Thyroid gland (tissue), 4 donors: Measurements from ENCODE around the gene ZBTB7C. TPM values are rescaled to one million over a fixed set of nuclear protein-coding genes. Genes with fewer than 3 reads are reported as not detected.

Source experiments
- DNase-seq, 2 donors: peaks; one replicate each; pipeline ENCODE4 v3.0.0-alpha.2; 2019
- H3K27ac ChIP-seq, 3 donors: fragments of 200-600 bp; sonication (generic); 1 replicate in 2 of 3; 2 replicates in 1 of 3; pipeline ENCODE4 v1.5.1; 2016 to 2019; ENCODE audit warnings: mild to moderate bottlenecking in 1 of 3, moderate library complexity in 1 of 3
- H3K27me3 ChIP-seq: fragments of 200-600 bp; sonication (generic); one replicate; pipeline ENCODE4 v1.5.1; 2019
- H3K36me3 ChIP-seq, 2 donors: fragments of 200-600 bp; sonication (generic); one replicate each; pipeline ENCODE4 v1.5.1; 2016 to 2019
- H3K4me1 ChIP-seq, 2 donors: fragments of 200-600 bp; sonication (generic); one replicate each; pipeline ENCODE4 v1.5.1; 2017 to 2019
- H3K4me3 ChIP-seq, 3 donors: fragments of 200-600 bp; sonication (generic); replicated peaks in 1 of 3; 1 replicate in 2 of 3; 2 replicates in 1 of 3; pipeline ENCODE4 v1.5.1; 2016; ENCODE audit warnings: mild to moderate bottlenecking in 1 of 3
- H3K9me3 ChIP-seq: fragments of 200-600 bp; sonication (generic); one replicate; pipeline ENCODE4 v1.5.1; 2017
- CTCF ChIP-seq, 6 experiments: fragments of 200-600 bp in 3 of 6; fragments of 450-650 bp in 3 of 6; sonication (generic) in 3 of 6; IDR thresholded peaks; one replicate each; pipeline ENCODE4 v1.5.1; 2016 to 2019; ENCODE audit warnings: antibody characterized with exemption in 6 of 6, mild to moderate bottlenecking in 2 of 6, inconsistent platforms in 1 of 6, moderate library complexity in 1 of 6
- POLR2A ChIP-seq, 2 donors: fragments of 450-650 bp; IDR thresholded peaks; one replicate each; pipeline ENCODE4 v1.6.1; 2017; ENCODE audit warnings: antibody characterized with exemption in 2 of 2, mild to moderate bottlenecking in 2 of 2, moderate library complexity in 1 of 2
- WGBS, 2 donors: methylation state at CpG; one replicate each; pipeline ENCODE4 v1.1.5; 2017; 5-methylcytosine and 5-hydroxymethylcytosine counted together
- intact Hi-C: fragments of 100-400 bp; cut with DNase I; formaldehyde crosslinking; loops from one replicate; pipeline ENCODE4 v1.15.1; 2023
- total RNA-seq, 4 donors: library from RNA; depleted of rRNA; stranded (reverse); fragments of >200 nt; gene quantifications; one replicate each; pipeline ENCODE4 v1.2.3, GENCODE V29; 2016

Gene ZBTB7C
- total RNA-seq, 4 donors from 2014 or later: 41.7 to 66.7 (median 49.5) TPM

GRCh38 chr18:48230467-48231113, 178.6 kb downstream of the ZBTB7C start:
- TF ChIP-seq POLR2A (IDR thresholded peaks at IDR 0.05) (no peak), CTCF (IDR thresholded peaks at IDR 0.05) (peak in 4 of 6 experiments; percentile 49 to 58 (median 52))
- DNase-seq: peak; percentile 63 to 66
- Histone ChIP-seq H3K4me1 (peaks cover 16 to 42% of the 10 kb centered on the region in 2 donors), H3K27ac (no peak overlapping the region), H3K9me3 (no peaks in the 10 kb centered on the region), H3K4me3 (no peak overlapping the region), H3K27me3 (no peaks in the 10 kb centered on the region), H3K36me3 (no peaks in the 10 kb centered on the region)
- intact Hi-C loops: no loop called here
- 77 to 81% methylated on average over 6 to 7 of the region's 7 CpGs for WGBS, 2 donors

GRCh38 chr18:48229552-48229981, 179.6 kb downstream of the ZBTB7C start:
- H3K4me3 ChIP-seq: no peak overlapping the region
- H3K36me3 ChIP-seq: no peaks in the 10 kb centered on the region
- TF ChIP-seq CTCF (IDR thresholded peaks at IDR 0.05) (no peak), POLR2A (IDR thresholded peaks at IDR 0.05) (no peak)
- peaks cover 16 to 42% of the 10 kb centered on the region in 2 donors for H3K4me1 ChIP-seq
- no peaks in the 10 kb centered on the region for H3K9me3 ChIP-seq
- 56% methylated on average over 8 of the region's 8 CpGs for WGBS, 2 donors
- H3K27ac ChIP-seq: peak overlapping the region in 1 of 3 donors; percentile 10
- intact Hi-C loops: loop anchor here (10.0 kb wide), 1 partner anchor 195 kb away; no protein-coding TSS in a partner anchor
- DNase-seq: no peak
- no peaks in the 10 kb centered on the region for H3K27me3 ChIP-seq

GRCh38 chr18:48228841-48229240, 180.3 kb downstream of the ZBTB7C start:
- Histone ChIP-seq H3K9me3 (no peaks in the 10 kb centered on the region), H3K27me3 (no peaks in the 10 kb centered on the region), H3K4me3 (no peak overlapping the region), H3K27ac (no peak overlapping the region), H3K4me1 (peaks cover 15 to 41% of the 10 kb centered on the region in 2 donors), H3K36me3 (no peaks in the 10 kb centered on the region)
- DNase-seq: no peak
- WGBS, 2 donors: 75 to 83% methylated on average over 10 of the region's 10 CpGs
- TF ChIP-seq POLR2A (IDR thresholded peaks at IDR 0.05): no peak
- no peak for TF ChIP-seq CTCF (IDR thresholded peaks at IDR 0.05)
- intact Hi-C loops: loop anchor here (10.0 kb wide), 1 partner anchor 194 kb away; no protein-coding TSS in a partner anchor

- H3K4me1 ChIP-seq: peaks cover 11 to 36% of the 10 kb centered on the region in 2 donors
- intact Hi-C loops: loop anchor here (10.0 kb wide), 1 partner anchor 194 kb away; no protein-coding TSS in a partner anchor
- no peaks in the 10 kb centered on the region for H3K9me3 ChIP-seq
- no peaks in the 10 kb centered on the region for H3K27me3 ChIP-seq
- H3K27ac ChIP-seq: no peak overlapping the region
- H3K36me3 ChIP-seq: no peaks in the 10 kb centered on the region
- H3K4me3 ChIP-seq: no peak overlapping the region
- DNase-seq: peak; percentile 46 to 48
- TF ChIP-seq CTCF (IDR thresholded peaks at IDR 0.05): no peak
- no peak for TF ChIP-seq POLR2A (IDR thresholded peaks at IDR 0.05)
- WGBS, 2 donors: 58 to 61% methylated on average over 2 of the region's 2 CpGs
Measured at GRCh38 chr18:48228301-48228715, 180.9 kb downstream of the ZBTB7C start.

GRCh38 chr18:48227206-48227605, 182.0 kb downstream of the ZBTB7C start:
- intact Hi-C loops: loop anchor here (10.0 kb wide), 1 partner anchor 192 kb away; no protein-coding TSS in a partner anchor
- Histone ChIP-seq H3K4me1 (peaks cover 18 to 44% of the 10 kb centered on the region in 2 donors), H3K36me3 (no peaks in the 10 kb centered on the region), H3K9me3 (no peaks in the 10 kb centered on the region), H3K27ac (no peak overlapping the region), H3K4me3 (no peak overlapping the region), H3K27me3 (no peaks in the 10 kb centered on the region)
- no peak for DNase-seq
- 80 to 86% methylated on average over 6 of the region's 6 CpGs for WGBS, 2 donors
- TF ChIP-seq POLR2A (IDR thresholded peaks at IDR 0.05): no peak
- no peak for TF ChIP-seq CTCF (IDR thresholded peaks at IDR 0.05)
